Measurements from ENCODE around the gene PIP4K2A.
A peak's percentile ranks its signal among the peaks of the same experiment; 100 is the strongest.

Gene PIP4K2A

GRCh38 chr10:22603581-22603980 is 110.8 kb downstream of the PIP4K2A start:
- Mint-ChIP-seq H3K27me3 (no peaks in the 10 kb centered on the region), H3K36me3 (ENCODE audit: insufficient read depth) (peaks cover 38% of the 10 kb centered on the region), H3K4me1 (peaks cover 87% of the 10 kb centered on the region), H3K9me3 (no peaks in the 10 kb centered on the region), H3K4me3 (peak overlapping the region; percentile 16), H3K27ac (ENCODE audit: low read depth) (no peak overlapping the region)
- DNase-seq (ENCODE audit: low spot score in 2 of 2) (no peak), ATAC-seq (replicated peaks; ENCODE audit: extremely low read depth, poor library complexity, severe bottlenecking) (no peak)

- Mint-ChIP-seq H3K4me3 (peak overlapping the region; percentile 53), H3K9me3 (no peaks in the 10 kb centered on the region), H3K36me3 (ENCODE audit: insufficient read depth) (peaks cover 39% of the 10 kb centered on the region), H3K4me1 (peaks cover 90% of the 10 kb centered on the region), H3K27ac (ENCODE audit: low read depth) (peak overlapping the region; percentile 94), H3K27me3 (no peaks in the 10 kb centered on the region)
- DNase-seq (ENCODE audit: low spot score in 2 of 2), result no peak
- no peak for ATAC-seq (replicated peaks; ENCODE audit: extremely low read depth, poor library complexity, severe bottlenecking)
These were observed 112.8 kb downstream of the PIP4K2A start for GRCh38 chr10:22601618-22602017.

GRCh38 chr10:22599636-22600228 is 114.6 kb downstream of the PIP4K2A start:
- Mint-ChIP-seq H3K36me3 (ENCODE audit: insufficient read depth) (peaks cover 33% of the 10 kb centered on the region), H3K27me3 (no peaks in the 10 kb centered on the region), H3K9me3 (no peaks in the 10 kb centered on the region), H3K4me1 (peaks cover 85% of the 10 kb centered on the region), H3K27ac (ENCODE audit: low read depth) (peak overlapping the region; percentile 94), H3K4me3 (peak overlapping the region; percentile 53)
- ATAC-seq (replicated peaks; ENCODE audit: extremely low read depth, poor library complexity, severe bottlenecking) (no peak), DNase-seq (ENCODE audit: low spot score in 2 of 2) (no peak)

- H3K36me3 Mint-ChIP-seq (ENCODE audit: insufficient read depth), result peaks cover 35% of the 10 kb centered on the region
- peaks cover 79% of the 10 kb centered on the region for H3K4me1 Mint-ChIP-seq
- H3K9me3 Mint-ChIP-seq, result no peaks in the 10 kb centered on the region
- no peak for DNase-seq (ENCODE audit: low spot score in 2 of 2)
- no peaks in the 10 kb centered on the region for H3K27me3 Mint-ChIP-seq
- peak overlapping the region; percentile 44 for H3K4me3 Mint-ChIP-seq
- no peak for ATAC-seq (replicated peaks; ENCODE audit: extremely low read depth, poor library complexity, severe bottlenecking)
- H3K27ac Mint-ChIP-seq (ENCODE audit: low read depth), result peak overlapping the region; percentile 94
These were observed 115.3 kb downstream of the PIP4K2A start for GRCh38 chr10:22599048-22599561.

GRCh38 chr10:22598478-22598877 is 115.9 kb downstream of the PIP4K2A start:
- ATAC-seq (replicated peaks; ENCODE audit: extremely low read depth, poor library complexity, severe bottlenecking) (no peak), DNase-seq (ENCODE audit: low spot score in 2 of 2) (no peak)
- Mint-ChIP-seq H3K4me1 (peaks cover 78% of the 10 kb centered on the region), H3K4me3 (peak overlapping the region; percentile 44), H3K9me3 (no peaks in the 10 kb centered on the region), H3K27ac (ENCODE audit: low read depth) (peak overlapping the region; percentile 94), H3K27me3 (no peaks in the 10 kb centered on the region), H3K36me3 (ENCODE audit: insufficient read depth) (peaks cover 31% of the 10 kb centered on the region)

- H3K27ac Mint-ChIP-seq (ENCODE audit: low read depth), result peak overlapping the region; percentile 94
- H3K4me1 Mint-ChIP-seq, result peaks cover 81% of the 10 kb centered on the region
- H3K9me3 Mint-ChIP-seq, result no peaks in the 10 kb centered on the region
- H3K27me3 Mint-ChIP-seq, result no peaks in the 10 kb centered on the region
- ATAC-seq (replicated peaks; ENCODE audit: extremely low read depth, poor library complexity, severe bottlenecking) (peak; percentile 96), DNase-seq (ENCODE audit: low spot score in 2 of 2) (peak in 1 of 2 donors; percentile 40)
- H3K36me3 Mint-ChIP-seq (ENCODE audit: insufficient read depth), result peaks cover 39% of the 10 kb centered on the region
- H3K4me3 Mint-ChIP-seq, result peak overlapping the region; percentile 44
These were observed 117.2 kb downstream of the PIP4K2A start for GRCh38 chr10:22597138-22597537.

- H3K27me3 Mint-ChIP-seq, result no peaks in the 10 kb centered on the region
- H3K4me3 Mint-ChIP-seq, result no peak overlapping the region
- H3K27ac Mint-ChIP-seq (ENCODE audit: low read depth), result no peak overlapping the region
- no peak for DNase-seq (ENCODE audit: low spot score in 2 of 2)
- no peak for ATAC-seq (replicated peaks; ENCODE audit: extremely low read depth, poor library complexity, severe bottlenecking)
- H3K4me1 Mint-ChIP-seq, result peaks cover 78% of the 10 kb centered on the region
- no peaks in the 10 kb centered on the region for H3K9me3 Mint-ChIP-seq
- H3K36me3 Mint-ChIP-seq (ENCODE audit: insufficient read depth), result peaks cover 53% of the 10 kb centered on the region
These were observed 120.7 kb downstream of the PIP4K2A start for GRCh38 chr10:22593636-22594198.

GRCh38 chr10:22593026-22593425 is 121.4 kb downstream of the PIP4K2A start:
- H3K27me3 Mint-ChIP-seq, result no peaks in the 10 kb centered on the region
- ATAC-seq (replicated peaks; ENCODE audit: extremely low read depth, poor library complexity, severe bottlenecking), result no peak
- peaks cover 58% of the 10 kb centered on the region for H3K36me3 Mint-ChIP-seq (ENCODE audit: insufficient read depth)
- H3K27ac Mint-ChIP-seq (ENCODE audit: low read depth), result peak overlapping the region; percentile 87
- no peaks in the 10 kb centered on the region for H3K9me3 Mint-ChIP-seq
- H3K4me3 Mint-ChIP-seq, result peak overlapping the region; percentile 39
- no peak for DNase-seq (ENCODE audit: low spot score in 2 of 2)
- peaks cover 71% of the 10 kb centered on the region for H3K4me1 Mint-ChIP-seq

- Mint-ChIP-seq H3K4me3 (no peak overlapping the region), H3K27ac (ENCODE audit: low read depth) (no peak overlapping the region), H3K4me1 (peaks cover 61% of the 10 kb centered on the region), H3K27me3 (no peaks in the 10 kb centered on the region), H3K36me3 (ENCODE audit: insufficient read depth) (peaks cover 58% of the 10 kb centered on the region), H3K9me3 (no peaks in the 10 kb centered on the region)
- no peak for DNase-seq (ENCODE audit: low spot score in 2 of 2)
- no peak for ATAC-seq (replicated peaks; ENCODE audit: extremely low read depth, poor library complexity, severe bottlenecking)
These were observed 124.4 kb downstream of the PIP4K2A start for GRCh38 chr10:22589851-22590514.

- Mint-ChIP-seq H3K27ac (ENCODE audit: low read depth) (peak overlapping the region; percentile 54), H3K27me3 (no peaks in the 10 kb centered on the region), H3K4me1 (peaks cover 68% of the 10 kb centered on the region), H3K4me3 (no peak overlapping the region), H3K9me3 (no peaks in the 10 kb centered on the region), H3K36me3 (ENCODE audit: insufficient read depth) (peaks cover 69% of the 10 kb centered on the region)
- no peak for ATAC-seq (replicated peaks; ENCODE audit: extremely low read depth, poor library complexity, severe bottlenecking)
- DNase-seq (ENCODE audit: low spot score in 2 of 2), result no peak
These were observed 125.9 kb downstream of the PIP4K2A start for GRCh38 chr10:22588462-22588861.

- no peak overlapping the region for H3K4me3 Mint-ChIP-seq
- DNase-seq (ENCODE audit: low spot score in 2 of 2), result no peak
- H3K9me3 Mint-ChIP-seq, result no peaks in the 10 kb centered on the region
- H3K4me1 Mint-ChIP-seq, result peaks cover 66% of the 10 kb centered on the region
- peak overlapping the region; percentile 49 for H3K27ac Mint-ChIP-seq (ENCODE audit: low read depth)
- ATAC-seq (replicated peaks; ENCODE audit: extremely low read depth, poor library complexity, severe bottlenecking), result no peak
- H3K36me3 Mint-ChIP-seq (ENCODE audit: insufficient read depth), result peaks cover 72% of the 10 kb centered on the region
- H3K27me3 Mint-ChIP-seq, result no peaks in the 10 kb centered on the region
These were observed 130.7 kb downstream of the PIP4K2A start for GRCh38 chr10:22583683-22584082.

GRCh38 chr10:22581461-22581860 is 132.9 kb downstream of the PIP4K2A start:
- Mint-ChIP-seq H3K9me3 (no peaks in the 10 kb centered on the region), H3K4me3 (no peak overlapping the region), H3K27ac (ENCODE audit: low read depth) (peak overlapping the region; percentile 6), H3K4me1 (peaks cover 74% of the 10 kb centered on the region), H3K27me3 (no peaks in the 10 kb centered on the region), H3K36me3 (ENCODE audit: insufficient read depth) (peaks cover 75% of the 10 kb centered on the region)
- DNase-seq (ENCODE audit: low spot score in 2 of 2) (no peak), ATAC-seq (replicated peaks; ENCODE audit: extremely low read depth, poor library complexity, severe bottlenecking) (no peak)

GRCh38 chr10:22580711-22581110 is 133.7 kb downstream of the PIP4K2A start:
- Mint-ChIP-seq H3K36me3 (ENCODE audit: insufficient read depth) (peaks cover 78% of the 10 kb centered on the region), H3K4me1 (peaks cover 69% of the 10 kb centered on the region), H3K9me3 (no peaks in the 10 kb centered on the region), H3K27me3 (no peaks in the 10 kb centered on the region), H3K4me3 (no peak overlapping the region), H3K27ac (ENCODE audit: low read depth) (peak overlapping the region; percentile 85)
- DNase-seq (ENCODE audit: low spot score in 2 of 2) (no peak), ATAC-seq (replicated peaks; ENCODE audit: extremely low read depth, poor library complexity, severe bottlenecking) (no peak)

All from central memory CD8-positive, alpha-beta T cell (primary cell).